Left hindlimb (tissue), 1 donor: ENCODE measurements around the gene CYTH3.
A peak's percentile ranks its signal among the peaks of the same experiment; 100 is the strongest.
"Not testable (repeated sequence)": the region's sequence is repeated elsewhere in the genome, so short reads cannot be mapped to it uniquely, and the experiment has no call there.

Experiments used
- DNase-seq: peaks from one replicate; pipeline ENCODE4 v3.0.0-alpha.2; 2018

Gene CYTH3, protein sequence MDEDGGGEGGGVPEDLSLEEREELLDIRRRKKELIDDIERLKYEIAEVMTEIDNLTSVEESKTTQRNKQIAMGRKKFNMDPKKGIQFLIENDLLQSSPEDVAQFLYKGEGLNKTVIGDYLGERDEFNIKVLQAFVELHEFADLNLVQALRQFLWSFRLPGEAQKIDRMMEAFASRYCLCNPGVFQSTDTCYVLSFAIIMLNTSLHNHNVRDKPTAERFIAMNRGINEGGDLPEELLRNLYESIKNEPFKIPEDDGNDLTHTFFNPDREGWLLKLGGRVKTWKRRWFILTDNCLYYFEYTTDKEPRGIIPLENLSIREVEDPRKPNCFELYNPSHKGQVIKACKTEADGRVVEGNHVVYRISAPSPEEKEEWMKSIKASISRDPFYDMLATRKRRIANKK

DNA sequence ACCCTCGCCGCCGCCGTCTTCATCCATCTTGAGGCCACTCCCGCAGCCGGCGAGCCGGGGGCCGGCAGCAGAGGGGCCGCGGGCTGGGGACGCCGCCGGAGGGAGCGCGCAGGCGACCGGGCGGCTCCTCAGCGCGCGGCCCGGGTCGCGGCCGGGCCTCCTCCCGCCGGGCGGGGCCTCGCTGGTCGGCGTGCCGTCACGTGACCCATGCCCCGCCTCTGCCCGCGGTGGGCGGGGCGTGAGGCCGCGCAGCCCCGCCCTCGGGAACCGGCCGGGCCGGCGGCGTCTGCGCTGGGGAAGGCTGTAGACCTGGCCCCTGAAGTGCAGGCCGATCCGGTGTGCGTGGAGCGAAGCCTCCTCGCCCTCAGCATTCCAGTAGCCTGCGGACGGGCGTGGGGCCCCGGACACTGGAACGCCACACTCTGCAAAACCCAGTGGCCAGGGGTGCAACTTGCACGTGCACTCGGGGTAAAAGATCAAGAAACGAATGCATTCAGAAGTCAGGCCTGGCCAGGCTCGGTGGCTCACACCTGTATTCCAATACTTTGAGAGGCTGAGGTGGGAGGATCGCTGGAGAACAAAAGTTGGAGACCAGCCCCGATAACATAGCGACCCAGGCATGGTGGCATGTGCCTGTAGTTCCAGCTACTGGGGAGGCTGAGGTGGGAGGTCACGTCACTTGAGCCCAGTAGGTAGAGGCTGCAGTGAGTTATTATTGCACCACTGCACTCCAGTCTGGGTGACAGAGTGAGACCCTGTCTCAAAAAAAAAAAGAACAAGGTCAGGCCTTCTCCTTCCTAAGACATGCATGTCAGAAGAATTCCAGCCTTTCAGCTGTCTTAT lies at the start of gene CYTH3:
Gene CYTH3 (minus strand): TSS at position 144 of the 843 bp plus-strand sequence. CDS start 117 bp downstream, at position 27.
- peak; percentile 89 for DNase-seq

DNA sequence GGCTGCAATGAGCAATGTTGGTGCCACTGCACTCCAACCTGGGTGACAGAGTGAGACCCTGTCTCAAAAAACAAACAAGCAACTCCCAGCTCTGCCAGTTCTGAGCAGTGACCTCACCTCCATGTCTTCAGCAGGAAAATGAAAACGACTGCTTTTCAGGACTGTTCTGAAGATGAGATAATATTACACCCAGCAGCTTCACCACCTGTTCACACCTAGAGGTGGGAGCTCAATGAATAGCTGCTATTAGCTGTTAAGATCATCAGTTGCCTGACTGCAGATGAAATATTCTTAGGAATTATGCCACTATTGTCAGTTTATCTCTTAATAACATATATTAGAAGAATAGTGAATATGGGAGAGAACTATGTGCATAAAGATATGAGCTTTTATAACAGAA lies 48.4 kb upstream of the CYTH3 start:
- DNase-seq = no peak

DNA sequence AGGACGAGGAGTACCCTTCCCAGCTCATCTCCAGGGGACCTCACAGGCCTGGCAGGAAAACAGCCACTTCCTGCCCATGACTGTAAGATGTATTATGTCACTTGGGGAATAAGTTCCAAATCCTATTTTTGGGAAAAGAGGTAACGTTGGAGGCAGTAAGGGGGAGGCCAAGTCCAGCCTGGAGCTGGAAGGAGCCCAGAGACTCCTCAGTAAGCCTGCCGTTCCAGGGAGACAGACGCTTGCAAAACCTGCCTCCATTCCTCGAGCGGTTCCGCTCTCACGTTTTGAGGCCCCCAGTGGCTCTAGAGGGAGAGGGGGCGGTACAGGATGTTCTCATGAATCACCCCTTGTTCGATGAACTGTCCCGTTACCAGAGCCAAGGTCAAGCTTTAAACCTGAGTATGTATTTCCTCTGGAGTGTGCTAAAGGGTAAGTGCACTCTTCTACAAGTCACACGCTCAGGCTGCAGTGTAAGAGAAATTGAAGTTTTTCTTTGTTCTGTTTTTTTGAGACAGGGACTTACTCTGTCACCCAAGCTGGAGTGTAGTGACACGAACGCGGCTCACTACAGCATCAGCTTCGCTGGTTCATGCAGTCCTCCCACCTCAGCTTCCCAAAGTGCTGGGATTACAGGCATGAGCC lies 45.5 kb upstream of the CYTH3 start:
- peak; percentile 88 for DNase-seq

DNA sequence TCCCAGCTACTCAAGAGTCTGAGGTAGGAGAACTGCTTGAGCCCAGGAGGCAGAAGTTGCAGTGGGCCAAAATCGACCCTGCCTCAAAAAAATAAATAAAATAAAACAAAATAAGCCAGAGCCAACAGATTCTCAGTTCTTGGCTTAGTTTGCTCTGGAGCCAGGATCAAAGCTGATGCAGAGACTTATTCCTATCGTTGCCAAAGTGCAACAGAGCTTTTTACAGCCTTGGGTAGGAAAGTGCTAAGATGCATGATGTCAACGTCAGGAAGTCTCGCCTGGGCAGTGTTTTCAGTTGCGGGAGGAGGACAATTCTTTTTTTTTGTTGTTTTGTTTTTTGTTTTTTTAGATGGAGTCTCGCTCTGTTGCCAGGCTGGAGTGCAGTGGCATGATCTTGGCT lies 43.8 kb upstream of the CYTH3 start:
- no peak for DNase-seq

DNA sequence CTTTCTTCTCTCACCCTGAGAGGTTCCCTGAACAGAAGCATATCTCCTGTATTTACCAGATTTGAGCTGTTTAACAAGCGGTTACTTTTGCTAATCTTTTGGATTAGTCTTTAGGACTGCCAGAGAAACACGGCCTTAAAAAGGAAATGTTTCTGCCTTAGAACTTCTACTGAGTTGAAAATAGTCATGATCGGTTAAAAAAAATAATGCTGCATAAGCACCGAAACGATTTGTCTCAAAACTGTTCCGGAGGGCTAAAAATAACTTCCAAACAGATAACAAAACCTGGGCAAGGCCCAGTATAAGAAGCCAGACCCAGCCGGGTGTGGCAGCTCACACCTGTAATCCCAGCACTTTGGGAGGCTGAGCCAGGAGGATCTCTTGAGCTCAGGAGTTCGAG lies 43.3 kb upstream of the CYTH3 start:
- DNase-seq = no peak

DNA sequence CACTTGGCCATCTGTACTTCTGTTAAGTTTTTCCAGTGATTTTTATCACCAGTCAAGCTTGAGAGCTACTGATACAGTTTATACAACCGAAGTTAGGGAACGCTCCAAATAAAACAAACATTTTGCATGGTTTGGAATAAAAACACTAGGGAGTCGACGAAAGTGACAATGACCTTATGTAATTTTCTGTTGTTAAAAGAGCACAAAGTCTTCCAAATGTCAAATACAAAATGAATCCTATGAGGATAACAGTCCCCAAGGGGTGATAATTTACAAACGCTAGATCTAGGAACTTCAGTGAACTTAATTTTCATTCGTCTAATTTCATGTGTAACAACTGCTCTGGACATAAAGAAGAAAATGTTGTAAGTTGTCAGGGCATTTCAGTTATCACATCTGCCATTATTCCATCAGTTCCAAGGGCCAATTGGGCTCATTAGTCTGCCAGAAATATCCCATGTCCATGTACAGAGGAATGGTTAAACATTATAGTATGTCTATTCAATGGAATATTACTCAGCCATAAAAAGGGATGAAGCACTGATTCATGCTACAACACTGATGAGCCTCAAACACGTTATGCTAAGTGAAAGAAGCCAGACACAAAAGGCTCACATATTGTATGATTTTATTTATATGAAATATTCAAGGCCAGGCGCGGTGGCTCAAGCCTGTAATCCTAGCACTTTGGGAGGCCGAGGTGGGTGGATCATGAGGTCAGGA lies 38.0 kb upstream of the CYTH3 start:
- no peak for DNase-seq

DNA sequence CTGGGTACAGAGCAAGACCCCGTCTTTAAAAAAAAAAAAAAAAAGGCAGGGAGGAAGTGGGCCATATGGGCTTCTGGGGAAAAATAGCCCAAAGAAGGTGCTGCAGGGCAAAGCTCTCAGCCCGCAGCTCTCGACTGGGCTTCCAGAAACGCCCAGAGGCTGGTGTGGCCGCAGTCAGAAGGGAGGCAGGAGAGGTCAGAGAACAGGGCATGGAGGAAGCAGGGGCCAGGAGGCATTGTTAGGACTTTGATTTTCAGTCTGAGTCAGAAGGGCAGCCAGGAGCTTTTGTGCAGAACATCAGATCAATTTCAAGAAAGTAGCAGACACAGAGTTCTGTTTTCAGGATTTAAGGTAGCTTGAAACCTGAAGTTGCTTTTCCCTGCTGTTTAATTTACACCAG lies 35.3 kb upstream of the CYTH3 start:
- DNase-seq = no peak

DNA sequence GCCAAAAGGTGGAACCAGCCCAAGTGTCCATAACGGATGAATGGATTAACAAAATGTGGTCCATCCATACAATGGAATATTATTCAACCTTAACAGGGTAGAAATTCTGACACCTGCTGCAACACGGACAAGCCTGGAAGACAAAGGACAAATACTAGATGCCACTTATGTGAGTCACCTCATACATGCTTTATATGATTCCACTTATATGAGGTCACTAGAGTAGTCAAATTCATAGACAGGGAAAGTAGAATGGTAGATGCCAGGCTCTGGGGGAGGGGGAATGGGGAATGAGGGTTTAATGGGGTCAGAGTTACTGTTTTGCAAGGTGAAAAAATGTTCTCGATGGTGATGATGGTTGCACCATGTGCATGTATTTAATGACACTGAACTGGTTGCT lies 34.0 kb upstream of the CYTH3 start:
- no peak for DNase-seq

DNA sequence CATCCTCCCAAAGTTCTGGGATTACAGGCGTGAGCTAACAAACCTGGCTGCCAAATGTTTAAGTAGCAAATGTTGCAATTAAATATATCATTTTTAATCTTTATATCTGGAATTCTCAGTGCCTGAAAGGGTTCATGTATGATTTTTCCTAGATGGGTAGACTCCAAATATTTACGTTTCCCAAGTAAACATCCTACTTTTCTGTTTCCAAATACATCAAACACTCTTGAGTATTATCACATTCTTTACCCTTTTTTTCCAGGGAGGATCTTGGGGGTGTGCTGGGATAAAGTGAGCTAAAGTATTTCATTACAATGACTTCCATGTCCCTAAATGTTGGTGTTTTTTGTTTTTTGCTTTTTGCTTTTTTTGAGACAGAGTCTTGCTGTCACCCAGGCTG lies 32.9 kb upstream of the CYTH3 start:
- no peak for DNase-seq

DNA sequence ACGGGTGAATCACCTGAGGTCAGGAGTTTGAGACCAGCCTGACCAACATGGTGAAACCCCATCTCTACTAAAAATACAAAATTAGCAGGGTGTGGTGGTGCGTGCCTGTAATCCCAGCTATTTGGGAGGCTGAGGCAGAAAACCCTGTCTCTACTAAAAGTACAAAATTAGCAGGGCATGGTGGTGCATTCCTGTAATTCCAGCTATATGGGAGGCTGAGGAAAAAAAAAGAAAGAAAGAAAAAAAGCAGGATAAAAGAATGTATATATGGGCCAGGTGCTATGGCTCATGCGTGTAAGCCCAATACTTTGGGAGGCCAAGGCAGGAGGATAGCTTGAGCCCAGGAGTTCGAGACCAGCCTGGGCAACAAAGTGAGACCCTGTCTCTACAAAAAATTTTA lies 29.0 kb upstream of the CYTH3 start:
- not testable (repeated sequence) for DNase-seq

DNA sequence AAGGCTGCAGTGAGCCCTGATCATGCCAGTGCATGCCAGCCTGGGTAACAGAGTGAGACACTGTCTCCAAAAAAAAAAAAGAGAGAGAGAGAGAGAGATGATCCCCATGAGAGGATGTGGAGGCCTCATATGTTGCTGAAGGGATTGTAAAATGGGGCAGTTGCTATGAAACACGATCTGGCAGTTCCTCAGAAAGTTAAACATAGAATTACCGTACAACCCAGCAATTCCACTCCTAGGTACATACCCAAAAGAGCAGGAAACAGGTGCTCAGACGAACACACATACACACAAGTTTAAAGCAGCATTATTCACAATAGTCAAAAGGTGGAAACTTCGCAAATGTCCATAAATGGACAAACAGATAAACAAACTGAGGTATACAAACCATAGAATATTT lies 27.4 kb upstream of the CYTH3 start:
- no peak for DNase-seq

DNA sequence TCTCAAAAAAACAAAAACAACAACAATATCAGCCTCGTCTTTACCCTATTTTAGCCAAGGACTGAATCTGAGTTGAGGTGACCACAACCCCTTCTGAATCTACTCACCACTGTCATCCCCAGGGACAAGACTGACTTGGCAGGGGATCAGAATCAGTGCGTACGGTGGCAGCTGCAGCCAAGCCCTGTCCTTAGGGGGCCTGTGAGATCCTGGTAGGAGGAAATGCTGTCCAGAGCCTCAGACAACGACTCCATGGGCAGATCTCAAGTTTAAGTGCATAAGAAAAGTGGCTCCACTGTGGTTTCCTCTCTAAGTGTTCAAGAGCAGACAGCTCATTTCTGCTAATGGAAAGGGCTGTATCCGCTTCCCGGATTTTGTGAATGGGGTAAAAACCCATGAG lies 22.4 kb upstream of the CYTH3 start:
- peak; percentile 59 for DNase-seq

DNA sequence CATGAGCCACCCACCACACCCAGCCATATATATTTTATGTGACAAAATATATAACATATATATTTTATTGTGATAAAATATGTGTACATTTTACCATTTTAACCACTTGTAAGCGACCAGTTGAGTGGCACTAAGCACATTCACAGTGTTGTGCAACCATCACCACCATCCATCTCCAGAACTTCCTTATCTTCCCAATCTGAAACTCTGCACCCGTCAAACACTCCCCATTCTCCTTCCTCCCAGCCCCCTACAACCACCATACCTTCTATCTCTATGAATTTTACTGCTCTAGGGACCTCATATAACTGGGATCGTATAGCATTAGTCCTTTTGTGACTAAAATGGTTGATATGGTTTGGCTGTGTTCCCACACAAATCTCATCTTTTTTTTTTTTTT lies 20.8 kb upstream of the CYTH3 start:
- no peak for DNase-seq

DNA sequence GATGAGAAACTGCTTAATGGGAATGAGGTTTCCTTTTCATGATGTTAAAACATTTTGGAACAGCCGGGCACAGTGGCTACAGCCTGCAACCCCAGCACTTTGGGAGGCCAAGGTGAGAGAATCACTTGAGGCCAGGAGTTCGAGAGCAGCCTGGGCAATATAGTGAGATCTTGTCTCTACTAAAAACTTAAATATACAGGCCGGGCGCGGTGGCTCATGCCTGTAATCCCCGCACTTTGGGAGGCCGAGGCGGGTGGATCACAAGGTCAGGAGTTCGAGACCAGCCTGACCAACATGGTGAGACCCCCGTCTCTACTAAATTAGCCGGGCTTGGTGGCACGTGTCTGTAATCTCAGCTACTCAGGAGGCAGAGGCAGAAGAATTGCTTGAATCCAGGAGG lies 19.5 kb upstream of the CYTH3 start:
- DNase-seq = not testable (repeated sequence)

DNA sequence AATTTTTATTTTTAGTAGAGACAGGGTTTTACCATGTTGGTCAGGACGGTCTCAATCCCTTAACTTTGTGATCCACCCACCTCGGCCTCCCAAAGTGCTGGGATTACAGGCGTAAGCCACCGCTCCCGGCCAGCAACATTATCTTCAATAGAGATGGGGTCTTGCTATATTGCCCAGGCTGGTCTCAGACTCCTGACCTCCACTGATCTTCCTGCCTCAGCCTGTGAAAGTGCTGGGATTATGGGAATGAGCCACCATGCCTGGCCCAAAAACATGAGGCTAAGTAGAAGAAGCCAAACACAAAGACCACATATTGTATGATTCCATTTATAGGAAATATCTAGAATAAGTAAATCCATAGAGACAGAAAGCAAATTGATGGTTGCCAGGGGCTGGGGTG lies 19.1 kb upstream of the CYTH3 start:
- DNase-seq = no peak

DNA sequence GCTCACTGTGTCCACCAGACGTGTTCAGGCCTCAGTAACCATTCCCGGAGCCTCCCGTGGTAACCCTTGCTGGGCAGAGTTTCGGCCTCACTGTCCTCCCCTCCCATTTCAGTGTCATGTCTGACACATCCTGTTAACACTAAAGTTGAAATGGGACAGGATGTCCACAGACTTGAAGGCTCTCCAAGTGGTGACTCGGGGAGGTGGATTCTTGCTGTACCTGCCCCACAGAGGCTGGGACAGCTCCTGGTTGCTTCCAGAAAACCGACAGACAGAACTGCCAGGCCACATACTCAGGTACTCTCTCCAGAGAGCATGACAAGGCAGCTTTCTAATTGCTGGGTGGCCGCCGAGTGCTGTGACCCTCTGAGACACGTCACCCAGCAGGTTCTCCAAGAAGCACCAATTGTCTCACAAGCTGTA lies 17.9 kb upstream of the CYTH3 start:
- DNase-seq = no peak

DNA sequence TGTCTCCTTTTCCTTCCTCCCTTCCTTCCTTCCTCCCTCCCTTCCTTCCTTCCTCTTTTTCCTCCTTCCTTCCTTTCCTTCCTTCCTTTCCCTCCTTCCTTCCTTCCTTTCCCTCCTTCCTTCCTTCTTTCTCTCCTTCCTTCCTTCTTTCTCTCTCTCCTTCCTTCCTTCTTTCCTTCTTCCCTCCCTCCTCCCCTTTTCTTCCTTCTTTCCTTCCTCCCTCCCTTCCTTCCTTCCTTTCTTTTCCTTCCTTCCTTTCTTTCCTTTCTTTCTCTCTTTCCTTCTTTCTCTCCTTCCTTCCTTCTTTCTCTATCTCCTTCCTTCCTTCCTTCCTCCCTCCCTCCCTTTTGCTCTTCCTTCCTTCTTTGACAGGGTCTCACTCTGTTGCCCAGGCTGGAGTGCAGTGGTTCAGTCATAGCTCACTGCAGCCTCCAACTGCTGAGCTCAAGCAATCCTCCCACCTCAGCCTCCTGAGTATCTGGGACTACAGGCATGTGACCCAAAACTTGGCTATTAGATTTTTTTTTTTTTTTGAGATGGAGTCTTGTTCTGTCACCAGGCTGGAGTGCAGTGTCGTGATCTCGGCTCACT lies 15.9 kb upstream of the CYTH3 start:
- DNase-seq = no peak

DNA sequence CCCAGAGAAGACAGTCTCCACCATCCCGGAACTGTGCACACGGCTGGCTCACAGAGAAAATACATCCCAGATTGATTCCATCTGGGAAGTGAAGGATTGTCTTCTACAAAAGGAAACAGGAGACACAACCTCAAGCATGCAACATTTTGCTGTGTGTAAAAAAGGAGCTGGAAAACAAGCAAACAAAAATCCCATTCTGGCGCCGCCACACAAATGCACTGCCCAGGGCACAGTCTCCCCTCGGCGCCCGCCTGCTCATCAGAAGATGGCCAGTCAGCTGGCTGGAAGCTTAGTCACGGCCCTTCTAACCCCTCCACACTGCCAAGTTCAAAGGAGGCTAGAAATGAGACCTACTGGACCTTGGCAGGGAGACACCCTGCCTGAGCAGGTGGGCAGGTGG lies 14.1 kb upstream of the CYTH3 start:
- no peak for DNase-seq

DNA sequence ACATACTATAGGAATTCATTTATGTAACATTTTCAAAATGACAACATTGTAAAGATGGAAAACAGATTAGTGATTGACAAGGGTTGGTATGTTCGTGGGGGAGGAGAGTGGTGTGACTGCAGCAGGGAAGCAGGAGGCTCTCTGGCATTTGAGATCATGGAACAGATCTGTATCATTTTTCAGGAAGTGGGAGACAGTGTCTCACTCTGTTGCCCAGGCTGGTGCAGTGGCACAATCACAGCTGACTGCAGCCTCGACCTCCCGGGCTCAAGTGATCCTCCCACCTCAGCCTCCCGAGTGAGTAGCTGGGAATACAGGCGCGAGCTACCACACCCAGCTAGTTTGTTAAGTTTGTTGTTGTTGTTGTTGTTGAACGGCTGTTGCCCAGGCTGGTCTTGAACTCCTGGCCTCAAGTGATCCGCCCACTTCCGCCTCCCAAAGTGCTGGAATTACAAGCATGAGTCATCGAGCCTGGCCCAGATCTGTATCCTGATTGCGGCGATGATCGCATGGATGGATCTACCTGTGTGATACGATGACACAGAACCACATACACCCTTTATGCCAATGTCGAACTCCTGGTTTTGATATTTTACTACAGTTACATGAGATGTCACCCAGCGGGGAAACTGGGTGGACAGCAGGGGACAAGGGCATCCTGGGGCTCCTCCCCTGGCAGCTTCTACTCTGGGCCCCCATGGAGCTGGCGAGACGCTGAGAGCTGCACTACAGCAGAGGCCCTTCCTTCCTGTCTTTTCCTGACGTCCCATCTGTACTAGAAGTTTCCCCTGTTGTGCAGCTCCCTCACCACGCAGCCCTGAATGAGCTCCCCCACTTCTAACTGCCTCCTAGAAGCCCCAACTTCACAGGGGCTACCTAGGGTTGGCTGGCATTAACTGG lies 12.3 kb upstream of the CYTH3 start:
- DNase-seq = no peak

DNA sequence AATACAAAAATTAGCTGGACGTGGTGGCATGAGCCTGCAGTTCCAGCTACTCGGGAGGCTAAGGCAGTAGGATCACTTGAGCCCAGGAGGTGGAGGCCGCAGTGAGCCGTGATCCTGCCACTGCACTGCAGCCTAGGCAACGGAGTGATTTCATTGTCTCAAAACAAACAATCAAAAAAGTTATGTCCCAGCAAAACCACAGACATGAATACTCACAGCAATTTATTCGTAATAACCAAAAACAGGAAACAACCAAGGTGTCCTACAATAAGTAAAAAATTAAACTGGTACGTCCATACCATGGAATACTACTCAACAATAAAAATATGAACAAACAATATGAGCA lies 11.6 kb upstream of the CYTH3 start:
- no peak for DNase-seq

DNA sequence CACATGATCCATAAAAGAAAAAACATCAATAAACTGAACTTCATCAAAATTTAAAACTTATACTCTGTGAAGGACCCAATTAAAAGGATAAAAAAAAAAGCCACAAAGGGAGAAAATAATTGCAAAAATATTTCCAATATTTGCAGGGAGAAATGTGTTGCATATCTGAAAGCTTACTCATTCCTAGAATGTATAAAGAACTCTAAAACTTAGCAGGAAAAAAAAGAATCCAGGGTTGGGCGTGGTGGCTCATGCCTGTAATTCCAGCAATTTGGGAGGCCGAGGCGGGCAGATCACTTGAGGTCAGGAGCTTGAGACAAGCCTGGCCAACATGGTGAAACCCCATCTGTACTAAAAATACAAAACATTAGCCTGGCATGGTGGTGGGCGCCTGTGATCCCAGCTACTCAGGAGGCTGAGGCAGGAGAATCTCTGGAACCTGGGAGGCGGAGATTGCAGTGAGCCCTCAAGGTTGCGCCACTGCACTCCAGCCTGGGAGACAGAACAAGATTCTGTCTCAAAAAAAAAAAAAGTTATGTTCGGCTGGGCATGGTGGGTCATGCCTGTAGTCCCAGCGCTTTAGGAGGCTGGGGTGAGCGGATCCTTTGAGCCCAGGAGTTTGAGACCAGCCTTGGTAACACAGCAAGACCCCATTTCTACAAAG lies 11.1 kb upstream of the CYTH3 start:
- DNase-seq = not testable (repeated sequence)
